Tibial nerve (tissue), 4 donors: ENCODE data around the gene DSG3. TPM values are rescaled to one million over a fixed set of nuclear protein-coding genes. Genes with fewer than 3 reads are reported as not detected.

Experiments
- DNase-seq, 2 donors: peaks; one replicate each; pipeline ENCODE4 v3.0.0-alpha.2; 2019; ENCODE audit warnings: low spot score in 2 of 2
- H3K27ac ChIP-seq, 4 donors: fragments of 200-600 bp; sonication (generic) in 3 of 4; one replicate each; pipeline ENCODE4 v1.5.1; 2017 to 2019; ENCODE audit warnings: mild to moderate bottlenecking in 1 of 4
- H3K27me3 ChIP-seq, 2 donors: fragments of 200-600 bp; sonication (generic) in 1 of 2; one replicate each; pipeline versions ENCODE4 v1.5.1 to v1.6.0; 2017 to 2019
- H3K36me3 ChIP-seq, 3 donors: fragments of 200-600 bp; sonication (generic); one replicate each; pipeline ENCODE4 v1.5.1; 2018 to 2019
- H3K4me1 ChIP-seq, 4 donors: fragments of 200-600 bp; sonication (generic) in 3 of 4; one replicate each; pipeline ENCODE4 v1.5.1; 2017 to 2019
- H3K4me3 ChIP-seq, 4 donors: fragments of 200-600 bp; sonication (generic) in 3 of 4; one replicate each; pipeline ENCODE4 v1.5.1; 2017 to 2019; ENCODE audit warnings: mild to moderate bottlenecking in 1 of 4, moderate library complexity in 1 of 4
- H3K9me3 ChIP-seq, 4 donors: fragments of 200-600 bp; sonication (generic) in 3 of 4; one replicate each; pipeline ENCODE4 v1.5.1; 2017 to 2019
- CTCF ChIP-seq, 5 experiments: fragments of 200-600 bp in 3 of 5; fragments of 450-650 bp in 2 of 5; sonication (generic) in 3 of 5; IDR thresholded peaks; one replicate each; pipeline ENCODE4 v1.5.1; 2016 to 2019; ENCODE audit warnings: antibody characterized with exemption in 5 of 5, mild to moderate bottlenecking in 3 of 5, moderate library complexity in 2 of 5
- EP300 ChIP-seq, 2 donors: sonication (generic); formaldehyde crosslinking; IDR thresholded peaks; one replicate each; pipeline ENCODE4 v1.6.1; 2017; ENCODE audit warnings: antibody characterized with exemption in 2 of 2, mild to moderate bottlenecking in 1 of 2
- POLR2A ChIP-seq, 2 donors: fragments of 450-650 bp; IDR thresholded peaks; one replicate each; pipeline ENCODE4 v1.6.1; 2017; ENCODE audit warnings: antibody characterized with exemption in 2 of 2, mild to moderate bottlenecking in 2 of 2, moderate library complexity in 2 of 2
- WGBS, 2 donors: methylation state at CpG; one replicate each; pipeline ENCODE4 v1.1.5; 2018; 5-methylcytosine and 5-hydroxymethylcytosine counted together
- total RNA-seq, 4 donors: library from RNA; depleted of rRNA; stranded (reverse); fragments of >200 nt; gene quantifications; one replicate each; pipeline ENCODE4 v1.1.0, GENCODE V29; 2016

The DSG3 gene
- total RNA-seq, 4 donors from 2014 or later, result not detected

GRCh38 chr18:31450409-31450808, 2.9 kb downstream of the DSG3 start:
- TF ChIP-seq POLR2A (IDR thresholded peaks at IDR 0.05) (no peak), EP300 (IDR thresholded peaks at IDR 0.05) (no peak), CTCF (IDR thresholded peaks at IDR 0.05) (no peak)
- H3K9me3 ChIP-seq, result no peaks in the 10 kb centered on the region
- no peaks in the 10 kb centered on the region for H3K27me3 ChIP-seq

GRCh38 chr18:31451625-31452024, 4.1 kb downstream of the DSG3 start:
- Histone ChIP-seq H3K4me1 (no peaks in the 10 kb centered on the region), H3K4me3 (no peak overlapping the region), H3K27ac (no peak overlapping the region), H3K9me3 (no peaks in the 10 kb centered on the region), H3K36me3 (no peaks in the 10 kb centered on the region), H3K27me3 (no peaks in the 10 kb centered on the region)
- no peak for TF ChIP-seq EP300 (IDR thresholded peaks at IDR 0.05)
- TF ChIP-seq CTCF (IDR thresholded peaks at IDR 0.05), result no peak
- TF ChIP-seq POLR2A (IDR thresholded peaks at IDR 0.05), result no peak
- 89% methylated on average over 1 of the region's 1 CpG for WGBS, 2 donors
- DNase-seq, result no peak

More at GRCh38 chr18:31450409-31450808, 2.9 kb downstream of the DSG3 start:
- Histone ChIP-seq H3K4me1 (no peaks in the 10 kb centered on the region), H3K36me3 (no peaks in the 10 kb centered on the region), H3K4me3 (no peak overlapping the region), H3K27ac (no peak overlapping the region)
- no peak for DNase-seq

GRCh38 chr18:31454066-31454708, 6.6 kb downstream of the DSG3 start:
- WGBS, 2 donors, result 88 to 91% methylated on average over 3 of the region's 3 CpGs
- Histone ChIP-seq H3K4me3 (no peak overlapping the region), H3K36me3 (no peaks in the 10 kb centered on the region), H3K4me1 (no peaks in the 10 kb centered on the region), H3K9me3 (no peaks in the 10 kb centered on the region), H3K27ac (no peak overlapping the region), H3K27me3 (no peaks in the 10 kb centered on the region)
- no peak for DNase-seq
- TF ChIP-seq EP300 (IDR thresholded peaks at IDR 0.05) (no peak), POLR2A (IDR thresholded peaks at IDR 0.05) (no peak), CTCF (IDR thresholded peaks at IDR 0.05) (no peak)

GRCh38 chr18:31469629-31470028, 22.1 kb downstream of the DSG3 start:
- Histone ChIP-seq H3K27ac (no peak overlapping the region), H3K36me3 (no peaks in the 10 kb centered on the region), H3K9me3 (no peaks in the 10 kb centered on the region), H3K4me1 (no peaks in the 10 kb centered on the region), H3K27me3 (no peaks in the 10 kb centered on the region), H3K4me3 (no peak overlapping the region)
- no peak for TF ChIP-seq CTCF (IDR thresholded peaks at IDR 0.05)
- no peak for TF ChIP-seq POLR2A (IDR thresholded peaks at IDR 0.05)
- no peak for TF ChIP-seq EP300 (IDR thresholded peaks at IDR 0.05)
- DNase-seq, result no peak
- WGBS, 2 donors, result 98 to 100% methylated on average over 1 of the region's 1 CpG

GRCh38 chr18:31478688-31479087, 31.1 kb downstream of the DSG3 start:
- H3K4me3 ChIP-seq, result no peak overlapping the region
- DNase-seq, result no peak
- no peaks in the 10 kb centered on the region for H3K36me3 ChIP-seq
- TF ChIP-seq EP300 (IDR thresholded peaks at IDR 0.05) (no peak), CTCF (IDR thresholded peaks at IDR 0.05) (no peak), POLR2A (IDR thresholded peaks at IDR 0.05) (no peak)
- no peaks in the 10 kb centered on the region for H3K9me3 ChIP-seq
- H3K4me1 ChIP-seq, result no peaks in the 10 kb centered on the region
- no peak overlapping the region for H3K27ac ChIP-seq
- 93% methylated on average over 10 of the region's 10 CpGs for WGBS, 2 donors
- no peaks in the 10 kb centered on the region for H3K27me3 ChIP-seq
